Urinary bladder (tissue), 4 donors: ENCODE data around the gene ALKBH7. TPM values are rescaled to one million over a fixed set of nuclear protein-coding genes. Genes with fewer than 3 reads are reported as not detected.
"Not testable (repeated sequence)": the region's sequence is repeated elsewhere in the genome, so short reads cannot be mapped to it uniquely, and the experiment has no call there.

Experiments
- DNase-seq: peaks from one replicate; pipeline ENCODE4 v3.0.0-alpha.2; 2015; ENCODE audit errors: extremely low spot score
- H3K27ac ChIP-seq: one replicate; pipeline ENCODE4 v1.5.1; 2013; ENCODE audit warnings: low read depth, mild to moderate bottlenecking, moderate library complexity
- H3K36me3 ChIP-seq: one replicate; pipeline ENCODE4 v1.6.1; 2013; ENCODE audit warnings: mild to moderate bottlenecking, moderate library complexity; ENCODE audit not compliant: insufficient read depth
- H3K4me1 ChIP-seq: one replicate; pipeline ENCODE4 v1.6.1; 2013; ENCODE audit warnings: mild to moderate bottlenecking, moderate library complexity; ENCODE audit not compliant: insufficient read depth
- H3K4me3 ChIP-seq: one replicate; pipeline ENCODE4 v1.5.1; 2013; ENCODE audit warnings: low read depth, low read length
- WGBS: extraction: QIAGEN DNeasy Blood & Tissue Kit; methylation state at CpG from one replicate; pipeline ENCODE4 v1.1.7; 2013; 5-methylcytosine and 5-hydroxymethylcytosine counted together
- polyA plus RNA-seq: library from polyadenylated mRNA; stranded (reverse); fragments of 200-250 nt; gene quantifications from one replicate; pipeline ENCODE4 v1.2.3, GENCODE V29; 2013
- total RNA-seq: library from RNA; depleted of rRNA; stranded (reverse); fragments of >200 nt; gene quantifications from one replicate; pipeline ENCODE4 v1.2.3, GENCODE V29; 2014
- donor health status: healthy with polysubstance abuse.
- donor health status: healthy.

Gene ALKBH7
- total and polyA plus RNA-seq, 2 donors, result 38.4 to 77.4 TPM

DNA sequence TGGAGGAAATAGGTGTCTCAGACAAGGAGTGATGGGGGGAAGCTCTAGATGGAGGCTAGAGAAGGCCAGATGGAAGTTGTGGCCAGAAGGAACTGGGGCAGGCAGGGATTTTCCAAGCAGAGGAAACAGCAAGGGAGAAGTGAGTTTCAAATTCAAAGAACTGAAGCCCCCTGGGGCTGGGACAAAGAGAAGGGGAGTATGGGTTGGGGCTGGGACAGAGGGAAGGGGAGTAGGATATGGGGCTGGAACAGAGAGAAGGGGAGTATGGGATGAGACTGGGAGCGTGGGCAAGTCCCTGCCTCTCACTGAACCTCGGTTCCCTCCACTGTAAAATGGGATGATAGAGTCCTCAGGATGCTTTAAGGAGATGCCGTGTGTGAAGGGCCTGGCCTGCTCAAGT lies 22.2 kb downstream of the ALKBH7 start:
- no peaks in the 10 kb centered on the region for H3K4me1 ChIP-seq
- H3K36me3 ChIP-seq, result no peaks in the 10 kb centered on the region
- no peak overlapping the region for H3K27ac ChIP-seq
- DNase-seq, result no peak
- H3K4me3 ChIP-seq, result no peak overlapping the region
- WGBS, result 90% methylated on average over 3 of the region's 3 CpGs

DNA sequence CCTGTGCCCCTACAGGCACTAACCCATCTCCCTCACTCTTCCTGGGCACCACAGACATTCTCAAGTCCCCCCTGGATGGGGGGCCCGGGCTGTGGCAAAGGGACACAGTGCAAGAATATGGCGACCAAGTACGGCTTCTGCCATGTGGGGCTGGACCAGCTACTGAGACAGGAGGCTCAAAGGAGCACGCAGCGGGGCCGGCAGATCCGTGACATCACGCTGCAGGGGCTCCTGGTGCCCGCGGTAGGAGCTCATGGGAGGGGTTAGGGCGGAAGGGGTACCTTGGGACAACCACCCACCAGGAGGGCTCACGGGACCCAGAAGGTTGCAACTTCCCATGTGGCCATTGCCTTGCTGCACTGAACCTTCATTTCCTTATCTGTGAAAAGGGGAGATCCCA lies 23.7 kb downstream of the ALKBH7 start:
- Histone ChIP-seq H3K27ac (no peak overlapping the region), H3K36me3 (no peaks in the 10 kb centered on the region), H3K4me3 (no peak overlapping the region), H3K4me1 (no peaks in the 10 kb centered on the region)
- no peak for DNase-seq
- 91% methylated on average over 12 of the region's 12 CpGs for WGBS

DNA sequence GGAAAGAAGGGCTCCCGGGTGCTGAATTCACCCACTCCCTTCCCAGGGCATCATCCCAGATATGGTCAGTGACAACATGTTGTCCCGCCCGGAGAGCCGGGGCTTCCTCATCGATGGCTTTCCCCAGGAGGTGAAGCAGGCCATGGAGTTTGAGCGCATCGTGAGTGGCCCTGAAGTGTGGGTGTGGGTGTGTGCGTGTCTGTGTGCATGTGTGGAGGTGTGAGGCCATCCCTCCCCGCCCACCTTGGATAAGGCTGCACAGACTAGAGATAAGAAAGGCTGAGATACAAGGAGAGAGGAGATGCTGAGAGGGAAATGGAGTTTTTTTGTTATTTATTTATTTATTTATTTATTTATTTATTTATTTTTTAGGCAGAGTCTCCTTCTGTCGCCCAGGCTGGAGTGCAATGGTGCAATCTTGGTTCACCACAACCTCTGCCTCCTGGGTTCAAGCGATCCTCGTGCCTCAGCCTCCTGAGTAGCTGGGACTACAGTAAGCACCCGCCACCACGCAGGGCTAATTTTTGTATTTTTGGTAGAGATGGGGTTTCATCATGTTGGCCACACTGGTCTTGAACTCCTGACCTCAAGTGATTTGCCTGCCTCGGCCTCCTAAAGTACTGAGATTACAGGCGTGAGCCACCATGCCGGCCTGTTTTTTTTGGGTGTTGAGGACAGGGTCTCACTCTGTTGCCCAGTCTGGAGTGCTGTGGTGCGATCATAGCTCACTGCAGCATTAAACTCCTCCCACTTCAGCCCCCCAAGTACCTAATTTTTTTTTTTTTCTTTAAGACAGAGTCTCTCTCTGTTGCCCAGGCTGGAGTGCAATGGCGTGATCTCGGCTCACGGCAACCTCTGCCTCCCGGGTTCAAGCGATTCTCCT lies 27.7 kb downstream of the ALKBH7 start:
- WGBS, result 94% methylated on average over 23 of the region's 23 CpGs
- not testable (repeated sequence) for H3K36me3 ChIP-seq, H3K4me1 ChIP-seq, H3K4me3 ChIP-seq, H3K27ac ChIP-seq, DNase-seq

DNA sequence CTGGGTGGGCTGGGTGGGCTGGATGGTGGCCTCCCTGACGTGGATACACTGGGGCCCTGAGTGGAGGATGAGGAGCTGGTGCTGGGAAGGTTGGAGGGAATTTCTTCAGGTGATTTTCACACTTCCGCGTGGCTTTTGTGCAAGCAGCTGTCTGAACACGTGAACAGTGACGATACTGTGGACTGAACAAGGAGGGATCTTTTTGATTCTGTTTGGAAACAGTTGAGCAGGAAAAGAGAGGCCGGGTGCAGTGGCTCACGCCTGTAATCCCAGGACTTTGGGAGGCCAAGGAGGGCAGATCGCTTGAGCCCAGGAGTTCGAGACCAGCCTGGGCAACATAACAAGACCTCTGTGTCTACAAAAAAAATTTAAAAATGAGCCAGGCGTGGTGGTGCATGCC lies 29.5 kb downstream of the ALKBH7 start:
- H3K27ac ChIP-seq, result no peak overlapping the region
- H3K4me1 ChIP-seq, result no peaks in the 10 kb centered on the region
- 93% methylated on average over 10 of the region's 10 CpGs for WGBS
- H3K4me3 ChIP-seq, result no peak overlapping the region
- DNase-seq, result no peak
- H3K36me3 ChIP-seq, result no peaks in the 10 kb centered on the region

DNA sequence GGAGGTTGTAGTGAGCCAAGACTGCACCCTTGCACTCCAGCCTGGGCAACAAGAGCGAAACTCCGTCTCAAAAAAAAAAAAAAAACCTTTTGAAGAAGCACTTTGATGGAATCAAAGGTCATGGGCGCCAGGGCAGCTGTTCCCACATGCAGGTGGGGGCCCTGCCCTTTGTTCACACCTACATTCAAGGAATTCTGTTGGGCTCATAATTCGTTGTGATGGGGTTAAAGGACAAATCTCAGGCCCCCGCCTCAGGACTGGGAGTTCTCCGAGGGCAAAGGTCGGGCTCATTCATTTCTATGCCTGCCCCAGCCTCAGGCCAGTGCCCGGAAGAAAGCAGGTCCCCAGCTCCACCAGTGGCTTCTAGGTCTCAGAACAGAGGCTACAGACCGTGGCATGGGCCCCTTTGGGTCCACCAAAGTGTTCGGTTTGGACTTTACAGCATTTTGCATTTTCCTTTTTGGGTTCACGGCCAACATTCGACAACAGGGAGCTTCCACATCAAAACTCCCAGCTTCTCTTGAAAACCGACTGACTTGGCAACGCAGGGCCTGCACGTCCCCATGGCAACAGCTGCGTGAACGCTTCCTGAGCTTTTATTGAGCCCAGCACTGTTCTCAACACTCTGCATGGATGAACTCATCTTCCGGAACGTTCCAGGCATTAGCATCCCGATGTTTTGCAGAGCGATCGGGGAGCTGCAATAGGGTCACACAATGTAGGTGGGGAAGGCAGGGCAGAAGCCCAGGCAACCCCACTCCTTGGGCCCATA lies 30.4 kb downstream of the ALKBH7 start:
- 42% methylated on average over 22 of the region's 22 CpGs for WGBS
- Histone ChIP-seq H3K27ac (no peak overlapping the region), H3K36me3 (no peaks in the 10 kb centered on the region), H3K4me3 (no peak overlapping the region), H3K4me1 (no peaks in the 10 kb centered on the region)
- DNase-seq, result peak; percentile 82

DNA sequence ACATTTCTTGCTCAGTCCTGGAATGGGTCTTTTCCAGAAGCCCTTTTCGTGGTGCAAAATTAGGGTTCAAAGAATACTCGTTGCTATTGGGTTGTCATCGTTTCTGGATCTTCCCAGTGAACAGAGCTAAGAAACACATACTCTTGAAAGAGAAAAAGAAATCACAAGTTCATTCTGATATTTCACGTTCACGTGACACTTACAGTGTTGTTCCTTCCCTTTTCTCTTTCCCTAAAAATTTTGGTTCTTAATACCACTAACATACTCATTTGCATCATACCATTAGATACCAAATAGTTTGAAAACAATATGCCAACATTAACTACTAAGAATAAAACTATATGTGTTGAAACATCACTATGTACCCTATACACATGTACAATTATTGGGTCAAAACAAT lies 33.8 kb downstream of the ALKBH7 start:
- WGBS, result 87% methylated on average over 5 of the region's 5 CpGs
- no peaks in the 10 kb centered on the region for H3K36me3 ChIP-seq
- no peak overlapping the region for H3K4me3 ChIP-seq
- no peaks in the 10 kb centered on the region for H3K4me1 ChIP-seq
- DNase-seq, result no peak
- no peak overlapping the region for H3K27ac ChIP-seq

DNA sequence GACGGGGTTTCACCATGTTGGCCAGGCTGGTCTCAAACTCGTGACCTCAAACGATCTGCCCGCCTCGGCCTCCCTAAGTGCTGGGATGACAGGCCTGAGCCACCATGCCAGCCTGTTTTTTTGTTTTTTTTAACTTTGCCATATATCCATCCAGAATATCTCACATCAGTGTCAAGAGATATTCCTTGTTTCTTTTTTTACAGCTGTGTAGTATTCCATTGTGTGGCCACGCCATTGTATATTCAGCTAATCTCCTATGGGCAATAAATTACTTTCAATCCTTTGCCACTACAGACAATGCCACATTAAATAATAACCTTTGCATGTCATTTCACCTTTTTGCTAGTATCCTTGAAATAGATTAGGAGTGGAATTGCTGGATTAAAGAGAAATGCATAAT lies 36.8 kb downstream of the ALKBH7 start:
- Histone ChIP-seq H3K36me3 (no peaks in the 10 kb centered on the region), H3K27ac (no peak overlapping the region), H3K4me1 (no peaks in the 10 kb centered on the region), H3K4me3 (no peak overlapping the region)
- WGBS, result 87% methylated on average over 6 of the region's 6 CpGs
- DNase-seq, result no peak

DNA sequence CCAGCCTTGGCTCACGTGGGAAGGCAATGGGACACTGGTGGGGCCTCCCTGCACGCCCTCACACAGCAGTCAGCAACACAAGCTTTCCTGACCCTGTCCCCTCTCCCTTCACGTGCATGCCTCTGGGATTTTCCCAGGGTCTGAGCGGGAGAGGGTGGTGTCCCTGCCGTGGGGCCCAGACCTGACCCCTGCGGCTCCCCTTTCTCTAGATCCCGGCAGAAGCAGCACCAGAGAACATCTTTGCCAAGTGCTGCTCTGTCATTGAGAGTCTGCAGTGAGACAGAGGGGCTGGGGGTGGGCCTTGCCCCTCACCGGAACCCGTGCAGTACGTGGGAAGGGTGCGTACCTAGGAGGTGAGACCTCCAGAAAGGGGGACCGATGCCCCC lies 39.5 kb downstream of the ALKBH7 start:
- Histone ChIP-seq H3K4me3 (no peak overlapping the region), H3K27ac (no peak overlapping the region), H3K4me1 (no peaks in the 10 kb centered on the region), H3K36me3 (peaks cover 10% of the 10 kb centered on the region)
- no peak for DNase-seq
- 62% methylated on average over 12 of the region's 12 CpGs for WGBS

DNA sequence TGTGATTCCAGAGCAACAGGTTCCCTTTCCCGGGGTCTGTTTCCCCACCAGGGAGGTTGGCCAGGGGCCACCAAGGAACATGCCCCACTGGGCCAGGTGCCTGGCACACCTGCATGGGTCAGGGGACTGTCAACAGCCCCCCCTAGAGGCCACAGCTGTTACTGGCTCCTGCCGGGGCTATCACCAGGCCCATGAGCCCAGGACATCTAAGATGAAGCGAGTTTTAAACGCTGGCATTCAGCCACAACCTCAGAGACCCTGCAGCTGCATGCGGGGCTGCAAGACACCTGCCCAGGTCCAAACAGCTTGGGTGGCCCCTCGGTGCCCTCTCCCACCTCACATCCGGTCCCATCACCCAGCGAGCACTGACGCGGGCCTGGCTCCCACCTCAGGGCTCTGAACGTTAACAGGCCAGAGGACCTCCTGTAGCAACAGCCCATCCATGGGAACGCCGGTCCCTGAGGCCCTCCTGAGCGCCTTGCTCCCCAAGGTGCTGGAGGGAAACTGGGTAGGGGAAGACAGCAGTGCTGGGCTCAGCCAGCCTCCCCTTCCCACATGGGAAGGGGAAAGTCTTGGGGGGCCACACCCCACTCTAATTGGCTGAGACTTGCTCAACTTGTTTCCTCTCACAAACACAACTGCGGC lies 40.0 kb downstream of the ALKBH7 start:
- no peaks in the 10 kb centered on the region for H3K4me1 ChIP-seq
- H3K27ac ChIP-seq, result no peak overlapping the region
- 43% methylated on average over 15 of the region's 15 CpGs for WGBS
- H3K36me3 ChIP-seq, result peaks cover 10% of the 10 kb centered on the region
- H3K4me3 ChIP-seq, result no peak overlapping the region
- no peak for DNase-seq

DNA sequence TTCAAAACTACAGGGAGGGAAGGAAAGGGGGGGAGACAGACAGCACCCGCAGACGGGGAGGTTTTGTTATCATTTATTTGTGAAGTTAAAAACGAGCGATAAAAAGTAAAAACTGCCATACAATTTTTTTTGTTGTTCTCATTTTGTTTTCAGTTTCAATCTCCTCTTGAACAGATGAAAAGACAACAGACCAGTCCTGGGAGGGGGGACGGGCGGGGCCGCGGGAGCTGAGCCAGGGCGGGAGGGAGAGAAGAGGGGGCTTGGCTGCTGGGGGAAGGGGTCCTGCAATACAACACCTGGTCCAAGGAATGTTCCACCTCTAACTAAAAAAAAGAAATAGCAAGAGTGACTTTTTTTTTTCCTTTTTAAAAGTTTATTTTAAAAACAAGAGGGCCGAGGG lies 40.7 kb downstream of the ALKBH7 start:
- H3K36me3 ChIP-seq, result peaks cover 10% of the 10 kb centered on the region
- H3K4me3 ChIP-seq, result no peak overlapping the region
- no peak overlapping the region for H3K27ac ChIP-seq
- H3K4me1 ChIP-seq, result no peaks in the 10 kb centered on the region
- DNase-seq, result no peak
- WGBS, result 40% methylated on average over 10 of the region's 10 CpGs

DNA sequence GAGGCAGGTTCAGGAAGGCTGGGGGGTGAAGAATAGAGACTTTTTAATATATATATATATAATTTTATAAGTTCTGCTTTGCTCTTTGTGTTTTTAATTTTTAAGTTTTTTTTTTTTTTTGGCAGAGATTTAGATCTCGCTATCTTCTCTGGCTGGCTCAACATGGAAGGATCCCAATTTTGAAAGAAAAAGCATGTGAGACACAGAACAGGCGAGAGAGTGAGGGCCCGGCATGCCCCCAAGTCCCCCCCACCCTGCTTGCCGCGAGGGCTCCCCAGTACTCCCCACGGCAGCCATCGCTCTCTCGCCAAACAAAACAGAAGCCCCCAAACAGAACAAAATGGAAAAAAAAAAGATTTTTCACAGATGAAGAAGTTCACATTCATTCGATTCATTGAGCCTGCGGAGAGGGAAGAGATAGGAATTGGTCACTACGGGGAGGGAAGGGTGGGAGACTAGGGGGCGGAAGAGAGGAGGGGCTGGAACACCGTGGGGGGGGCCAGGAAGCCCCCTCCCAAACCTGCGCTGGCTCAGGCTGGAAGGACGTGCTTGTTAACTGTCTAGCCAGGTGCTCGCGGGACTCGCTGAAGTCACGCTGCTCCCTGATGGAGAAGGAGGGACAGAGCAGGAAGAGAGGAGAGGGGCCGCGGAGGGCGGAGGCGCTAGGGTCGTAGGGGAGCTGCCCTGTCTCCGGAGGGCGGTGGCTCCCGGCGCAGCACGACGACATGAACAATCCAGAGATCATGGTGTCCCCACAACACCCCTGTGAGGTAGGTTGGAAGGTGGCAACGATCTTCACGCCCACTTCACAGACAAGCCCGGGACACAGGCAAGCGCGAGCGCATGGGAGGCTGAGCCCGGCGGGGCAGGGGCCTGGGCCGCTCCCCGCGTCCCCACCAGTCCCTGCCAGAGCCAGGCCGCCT lies 41.4 kb downstream of the ALKBH7 start:
- 56% methylated on average over 42 of the region's 42 CpGs for WGBS
- Histone ChIP-seq H3K27ac (no peak overlapping the region), H3K36me3 (peaks cover 10% of the 10 kb centered on the region), H3K4me3 (no peak overlapping the region), H3K4me1 (no peaks in the 10 kb centered on the region)
- DNase-seq, result no peak

DNA sequence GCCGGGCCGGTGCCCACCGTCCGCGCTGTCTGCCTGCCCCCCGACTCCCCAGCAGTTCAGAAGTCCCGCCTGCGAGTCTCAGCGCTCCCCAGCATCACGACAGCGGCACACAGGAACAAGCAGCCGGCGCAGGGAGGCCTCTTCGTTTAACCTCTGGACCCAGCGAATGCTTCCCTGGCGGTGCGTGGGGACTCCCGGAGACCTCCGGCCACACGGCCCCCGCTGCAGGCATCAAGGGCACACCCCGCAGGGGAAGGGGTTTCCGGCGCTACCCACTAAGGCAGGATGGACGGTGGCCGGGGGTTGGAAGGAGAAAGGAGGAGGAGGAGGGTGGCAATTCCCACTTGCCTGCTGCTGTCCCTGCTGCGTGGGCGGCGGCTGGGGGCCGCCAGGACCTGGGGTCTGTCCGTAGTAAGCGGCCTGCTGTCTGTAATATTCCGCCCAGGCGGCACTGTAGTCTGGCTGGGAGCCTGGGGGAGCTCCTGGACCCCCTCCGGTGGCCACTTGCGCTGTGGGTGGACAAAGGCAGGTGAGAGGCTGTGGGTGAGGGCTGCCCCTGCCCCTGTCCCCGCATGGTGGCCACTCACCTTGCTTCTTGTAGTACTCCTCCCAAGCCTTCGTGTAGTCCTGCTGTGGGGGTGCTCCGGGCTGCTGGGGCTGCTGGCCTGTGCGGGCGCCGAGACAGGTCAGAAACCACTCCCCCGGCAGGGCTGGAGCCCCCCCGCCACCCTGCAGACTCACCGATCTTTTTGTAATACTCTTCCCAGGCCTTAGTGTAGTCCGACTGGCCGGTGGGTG lies 42.4 kb downstream of the ALKBH7 start:
- DNase-seq, result no peak
- Histone ChIP-seq H3K4me1 (no peaks in the 10 kb centered on the region), H3K4me3 (no peak overlapping the region), H3K36me3 (peaks cover 10% of the 10 kb centered on the region), H3K27ac (no peak overlapping the region)
- WGBS, result 90% methylated on average over 47 of the region's 47 CpGs
